HFF-Myc (cell line): ENCODE results near the gene TCERG1L.

Source experiments
- DNase-seq: peaks from one replicate; pipeline ENCODE4 v3.0.0-alpha.2; 2011; ENCODE audit warnings: low read depth; ENCODE audit errors: extremely low read depth
- H3K4me3 ChIP-seq: replicated peaks from 2 replicates; pipeline ENCODE4 v1.5.1; 2011; ENCODE audit warnings: low read depth, mild to moderate bottlenecking, control low read depth, low read length
- CTCF ChIP-seq: IDR thresholded peaks from 2 replicates; pipeline ENCODE4 v1.5.1; 2012; ENCODE audit warnings: mild to moderate bottlenecking, low read depth, low read length, control low read depth; ENCODE audit errors: missing control alignments

The TCERG1L gene

GRCh38 chr10:131183546-131184045 lies 127.9 kb downstream of the TCERG1L start:
- no peak for TF ChIP-seq CTCF
- no peak overlapping the region for H3K4me3 ChIP-seq
- no peak for DNase-seq

- TF ChIP-seq CTCF = no peak
- no peak overlapping the region for H3K4me3 ChIP-seq
- no peak for DNase-seq
Observed at GRCh38 chr10:131181456-131181855, 130.1 kb downstream of the TCERG1L start.

GRCh38 chr10:131180740-131181415 lies 130.6 kb downstream of the TCERG1L start:
- no peak overlapping the region for H3K4me3 ChIP-seq
- TF ChIP-seq CTCF = no peak
- no peak for DNase-seq

GRCh38 chr10:131180086-131180485 lies 131.4 kb downstream of the TCERG1L start:
- no peak overlapping the region for H3K4me3 ChIP-seq
- DNase-seq = no peak
- no peak for TF ChIP-seq CTCF

GRCh38 chr10:131179361-131179760 lies 132.2 kb downstream of the TCERG1L start:
- H3K4me3 ChIP-seq = no peak overlapping the region
- no peak for TF ChIP-seq CTCF

GRCh38 chr10:131178521-131179331 lies 132.8 kb downstream of the TCERG1L start:
- TF ChIP-seq CTCF = no peak
- H3K4me3 ChIP-seq = no peak overlapping the region
- DNase-seq = no peak

More at GRCh38 chr10:131179361-131179760, 132.2 kb downstream of the TCERG1L start:
- no peak for DNase-seq
